Activated T-helper 1 cell treated with Interleukin-2 at 50 U/mL for 16 hours (primary cell): ENCODE measurements around the gene DOCK9.

Experiments used
- DNase-seq: peaks from one replicate; pipeline ENCODE4 v3.0.0-alpha.2; 2020; ENCODE audit warnings: low read depth

Gene DOCK9

GRCh38 chr13:98947925-98948324 lies 29.9 kb downstream of the DOCK9 start:
- DNase-seq: no peak

GRCh38 chr13:98945863-98946605 lies 31.8 kb downstream of the DOCK9 start:
- DNase-seq: no peak

GRCh38 chr13:98944336-98944735 lies 33.5 kb downstream of the DOCK9 start:
- DNase-seq: no peak

- no peak for DNase-seq
Measured at GRCh38 chr13:98942997-98943396, 34.9 kb downstream of the DOCK9 start.

GRCh38 chr13:98942485-98942884 lies 35.4 kb downstream of the DOCK9 start:
- no peak for DNase-seq

GRCh38 chr13:98941536-98941935 lies 36.3 kb downstream of the DOCK9 start:
- DNase-seq: no peak

- no peak for DNase-seq
Measured at GRCh38 chr13:98941126-98941525, 36.7 kb downstream of the DOCK9 start.

- DNase-seq: no peak
Measured at GRCh38 chr13:98940325-98941001, 37.4 kb downstream of the DOCK9 start.

- DNase-seq: no peak
Measured at GRCh38 chr13:98939660-98940191, 38.1 kb downstream of the DOCK9 start.

GRCh38 chr13:98938801-98939200 lies 39.1 kb downstream of the DOCK9 start:
- no peak for DNase-seq

- no peak for DNase-seq
Measured at GRCh38 chr13:98937911-98938381, 39.9 kb downstream of the DOCK9 start.

- no peak for DNase-seq
Measured at GRCh38 chr13:98934243-98934642, 43.6 kb downstream of the DOCK9 start.

- DNase-seq: no peak
Measured at GRCh38 chr13:98930151-98930591, 47.7 kb downstream of the DOCK9 start.

GRCh38 chr13:98927951-98928927 lies 49.6 kb downstream of the DOCK9 start:
- no peak for DNase-seq

GRCh38 chr13:98925949-98926348 lies 51.9 kb downstream of the DOCK9 start:
- DNase-seq: no peak

GRCh38 chr13:98923641-98924397 lies 54.0 kb downstream of the DOCK9 start:
- no peak for DNase-seq

- no peak for DNase-seq
Measured at GRCh38 chr13:98922306-98922705, 55.6 kb downstream of the DOCK9 start.

- no peak for DNase-seq
Measured at GRCh38 chr13:98921786-98922185, 56.1 kb downstream of the DOCK9 start.

GRCh38 chr13:98921015-98921580 lies 56.8 kb downstream of the DOCK9 start:
- DNase-seq: no peak

GRCh38 chr13:98919566-98919965 lies 58.3 kb downstream of the DOCK9 start:
- DNase-seq: no peak

- no peak for DNase-seq
Measured at GRCh38 chr13:98918771-98919170, 59.1 kb downstream of the DOCK9 start.
